ENCODE measurements around the gene IL36A. TPM values are rescaled to one million over a fixed set of nuclear protein-coding genes. Genes with fewer than 3 reads are reported as not detected.

IL36A gene
- total and polyA plus RNA-seq, 2 donors: not detected

DNA sequence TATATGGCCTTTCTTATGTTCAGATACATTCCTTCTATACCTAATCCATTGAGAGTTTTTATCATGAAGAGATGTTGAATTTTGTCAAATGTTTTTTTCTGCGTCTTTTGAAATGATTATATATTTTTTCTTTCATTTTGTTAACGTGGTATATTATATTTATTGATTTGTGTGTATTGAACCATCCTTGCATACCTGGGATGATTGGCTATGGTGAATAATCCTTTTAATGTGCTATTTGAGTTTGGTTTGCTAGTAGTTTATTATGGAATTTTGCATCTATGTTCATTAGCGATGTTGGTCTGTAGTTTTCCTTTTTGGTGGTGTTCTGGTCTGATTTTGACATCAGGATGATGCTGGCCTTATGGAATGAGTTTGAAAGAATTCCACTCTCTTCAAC, 15.6 kb upstream of the IL36A start:
- no peak for DNase-seq (ENCODE audit: extremely low spot score)
- no peak overlapping the region for H3K4me3 ChIP-seq (ENCODE audit: low read depth, low read length)
- 74% methylated on average over 3 of the region's 3 CpGs for WGBS
- H3K27ac ChIP-seq (ENCODE audit: low read depth): no peak overlapping the region
- no peaks in the 10 kb centered on the region for H3K36me3 ChIP-seq (ENCODE audit: insufficient read depth)
- H3K4me1 ChIP-seq (ENCODE audit: insufficient read depth): no peaks in the 10 kb centered on the region

DNA sequence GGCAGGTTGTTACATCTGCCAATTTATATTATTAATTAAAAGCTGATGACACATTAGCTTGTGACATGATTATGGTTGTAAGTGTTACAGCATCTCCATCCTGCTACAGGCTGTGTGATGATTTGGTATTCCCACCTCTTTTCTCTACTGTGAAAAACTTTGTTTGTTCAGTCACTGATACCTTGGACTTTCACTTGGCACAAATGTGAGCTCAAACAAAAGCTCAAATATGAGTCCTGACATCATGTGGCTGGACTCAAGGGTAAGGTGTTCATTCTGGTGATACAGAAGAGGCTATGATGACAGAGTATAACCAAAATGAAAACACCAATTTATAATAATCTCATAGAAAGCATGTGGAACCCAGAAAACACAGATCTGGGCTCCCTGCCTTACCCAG, 11.4 kb upstream of the IL36A start:
- Histone ChIP-seq H3K36me3 (ENCODE audit: insufficient read depth) (no peaks in the 10 kb centered on the region), H3K27ac (ENCODE audit: low read depth) (no peak overlapping the region), H3K4me1 (ENCODE audit: insufficient read depth) (no peaks in the 10 kb centered on the region), H3K4me3 (ENCODE audit: low read depth, low read length) (no peak overlapping the region)
- no peak for DNase-seq (ENCODE audit: extremely low spot score)

DNA sequence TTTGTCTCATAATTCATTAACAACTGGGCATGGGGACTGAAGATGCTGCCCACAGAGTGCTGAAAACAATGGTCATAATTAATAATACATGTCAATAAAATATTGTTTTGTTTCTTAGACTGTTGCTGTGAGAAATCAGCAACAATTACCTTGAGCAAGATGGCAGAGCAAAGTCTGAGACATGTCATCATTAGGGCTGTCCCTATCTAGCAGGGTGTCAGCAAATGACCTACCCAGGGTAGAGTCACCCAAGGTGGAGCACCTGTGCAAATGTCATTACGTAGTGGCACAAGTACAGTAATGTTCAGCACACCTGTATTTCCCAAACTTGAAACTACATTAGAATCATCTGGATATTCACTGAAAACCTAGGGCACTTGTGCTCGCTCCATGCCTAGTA, 10.6 kb upstream of the IL36A start:
- H3K27ac ChIP-seq (ENCODE audit: low read depth): no peak overlapping the region
- DNase-seq (ENCODE audit: extremely low spot score): no peak
- WGBS: 88% methylated on average over 2 of the region's 2 CpGs

DNA sequence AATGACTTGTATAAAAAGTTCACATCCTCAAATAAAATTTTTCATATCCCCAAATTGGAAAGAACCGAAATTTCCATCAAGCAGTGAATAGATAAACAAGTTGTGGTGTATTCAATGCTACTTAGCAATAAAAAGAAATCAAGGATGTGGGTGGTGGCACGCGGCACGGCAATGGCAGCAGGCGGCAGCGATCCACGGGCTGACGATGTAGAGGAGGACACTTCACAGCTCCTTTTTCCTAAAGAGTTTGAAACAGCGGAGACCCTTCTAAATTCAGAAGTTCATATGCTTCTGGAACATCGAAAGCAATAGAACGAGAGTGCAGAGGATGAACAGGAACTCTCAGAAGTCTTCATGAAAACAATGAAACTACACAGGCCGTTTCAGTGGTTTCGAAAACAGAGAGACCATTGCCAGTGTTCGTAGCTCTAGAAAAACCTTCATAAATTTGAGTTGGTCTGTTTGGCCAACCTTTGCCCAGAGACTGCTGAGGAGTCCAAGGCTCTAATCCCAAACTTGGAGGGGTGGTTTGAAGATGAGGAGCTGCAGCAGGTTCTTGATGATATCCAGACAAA, 9.8 kb upstream of the IL36A start:
- H3K4me1 ChIP-seq (ENCODE audit: insufficient read depth): no peaks in the 10 kb centered on the region
- no peak overlapping the region for H3K4me3 ChIP-seq (ENCODE audit: low read depth, low read length)
- 85% methylated on average over 14 of the region's 14 CpGs for WGBS
- H3K36me3 ChIP-seq (ENCODE audit: insufficient read depth): no peaks in the 10 kb centered on the region
- H3K27ac ChIP-seq (ENCODE audit: low read depth): no peak overlapping the region
- no peak for DNase-seq (ENCODE audit: extremely low spot score)

More for the DNA sequence above, 10.6 kb upstream of the IL36A start:
- no peak overlapping the region for H3K4me3 ChIP-seq (ENCODE audit: low read depth, low read length)
- H3K4me1 ChIP-seq (ENCODE audit: insufficient read depth): no peaks in the 10 kb centered on the region
- no peaks in the 10 kb centered on the region for H3K36me3 ChIP-seq (ENCODE audit: insufficient read depth)

DNA sequence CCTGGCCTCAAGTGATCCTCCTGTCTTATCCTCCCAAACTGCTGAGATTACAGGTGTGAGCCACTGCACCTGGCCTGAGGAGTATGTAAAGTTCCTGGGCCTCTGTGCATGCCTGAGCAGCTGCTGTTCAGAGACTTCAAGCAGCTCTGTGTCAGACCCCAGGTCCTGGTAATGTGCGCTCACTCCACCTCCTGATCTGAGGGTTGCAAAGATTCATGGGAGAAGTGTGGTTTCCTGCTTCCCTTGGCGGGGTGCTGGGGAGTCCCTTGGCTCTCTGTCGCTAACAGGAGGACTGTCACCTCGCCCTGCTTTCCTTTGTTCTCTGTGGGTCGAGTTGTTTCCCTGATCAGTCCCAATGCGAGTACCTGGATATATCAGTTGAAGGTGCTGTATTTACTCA, 8.6 kb upstream of the IL36A start:
- no peaks in the 10 kb centered on the region for H3K36me3 ChIP-seq (ENCODE audit: insufficient read depth)
- no peak overlapping the region for H3K4me3 ChIP-seq (ENCODE audit: low read depth, low read length)
- 68% methylated on average over 6 of the region's 6 CpGs for WGBS
- H3K4me1 ChIP-seq (ENCODE audit: insufficient read depth): no peaks in the 10 kb centered on the region
- H3K27ac ChIP-seq (ENCODE audit: low read depth): no peak overlapping the region
- DNase-seq (ENCODE audit: extremely low spot score): no peak

DNA sequence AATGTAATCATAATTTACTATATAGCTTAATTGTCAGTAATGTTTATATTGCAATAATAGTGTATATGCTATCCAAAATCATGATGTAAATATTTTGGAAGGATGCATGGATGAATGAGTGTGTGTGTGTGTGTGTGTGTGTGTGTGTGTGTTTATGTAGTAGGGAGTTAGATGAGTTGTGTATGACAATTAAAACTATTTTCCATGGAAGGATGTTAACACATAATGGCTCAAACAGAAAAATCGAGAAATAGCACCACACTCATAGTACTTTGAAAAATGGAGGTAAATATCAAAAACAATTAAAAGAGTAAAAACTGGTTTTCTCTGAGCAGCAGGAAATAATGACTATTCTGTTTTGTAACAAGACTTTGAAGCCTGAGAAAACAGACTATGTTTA, 8.1 kb upstream of the IL36A start:
- no peak overlapping the region for H3K27ac ChIP-seq (ENCODE audit: low read depth)
- H3K4me3 ChIP-seq (ENCODE audit: low read depth, low read length): no peak overlapping the region
- DNase-seq (ENCODE audit: extremely low spot score): no peak
- WGBS: 81% methylated on average over 1 of the region's 1 CpG
- no peaks in the 10 kb centered on the region for H3K36me3 ChIP-seq (ENCODE audit: insufficient read depth)
- no peaks in the 10 kb centered on the region for H3K4me1 ChIP-seq (ENCODE audit: insufficient read depth)

DNA sequence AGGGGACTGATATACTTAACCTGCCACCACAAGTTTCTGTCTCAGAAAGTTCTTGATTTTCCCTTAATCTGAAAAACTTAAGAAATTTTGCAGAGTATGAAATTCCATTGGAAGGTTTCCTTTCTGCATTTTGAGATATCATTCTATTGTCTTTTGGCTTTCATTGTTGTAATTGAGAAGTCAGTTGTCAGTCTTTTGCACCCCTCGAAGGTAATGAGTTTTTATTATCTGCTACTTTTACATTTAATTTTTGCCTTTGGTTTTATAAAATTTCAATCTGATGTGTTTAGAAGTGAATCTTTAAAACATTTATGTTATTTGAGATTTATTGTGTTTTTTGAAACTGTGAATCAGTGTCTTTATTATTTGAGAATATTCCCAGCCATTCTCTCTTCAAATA, 4.8 kb upstream of the IL36A start:
- Histone ChIP-seq H3K36me3 (ENCODE audit: insufficient read depth) (no peaks in the 10 kb centered on the region), H3K4me1 (ENCODE audit: insufficient read depth) (no peaks in the 10 kb centered on the region), H3K4me3 (ENCODE audit: low read depth, low read length) (no peak overlapping the region), H3K27ac (ENCODE audit: low read depth) (no peak overlapping the region)
- DNase-seq (ENCODE audit: extremely low spot score): no peak
- 75% methylated on average over 1 of the region's 1 CpG for WGBS

DNA sequence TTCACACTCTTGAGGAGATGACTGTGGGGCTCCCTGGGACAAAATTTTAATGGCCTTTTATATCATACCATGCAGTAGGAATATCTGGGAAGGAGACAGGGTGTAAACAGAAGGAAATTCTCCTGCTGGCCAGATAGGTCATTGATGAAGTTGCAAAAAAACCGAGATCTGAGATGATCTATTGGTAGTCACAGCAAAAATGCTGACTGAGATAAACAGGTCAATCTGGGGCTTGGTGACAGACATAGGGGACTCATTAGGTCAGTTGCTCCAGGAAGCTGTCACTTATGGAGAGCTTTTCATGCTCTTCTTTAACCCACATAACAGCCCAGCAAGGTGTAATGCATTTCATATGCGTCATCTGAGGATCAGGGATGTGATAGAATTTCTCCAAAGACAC, 2.6 kb upstream of the IL36A start:
- H3K4me3 ChIP-seq (ENCODE audit: low read depth, low read length): no peak overlapping the region
- WGBS: 73% methylated on average over 2 of the region's 2 CpGs
- H3K36me3 ChIP-seq (ENCODE audit: insufficient read depth): no peaks in the 10 kb centered on the region
- H3K4me1 ChIP-seq (ENCODE audit: insufficient read depth): no peaks in the 10 kb centered on the region
- DNase-seq (ENCODE audit: extremely low spot score): no peak
- no peak overlapping the region for H3K27ac ChIP-seq (ENCODE audit: low read depth)

DNA sequence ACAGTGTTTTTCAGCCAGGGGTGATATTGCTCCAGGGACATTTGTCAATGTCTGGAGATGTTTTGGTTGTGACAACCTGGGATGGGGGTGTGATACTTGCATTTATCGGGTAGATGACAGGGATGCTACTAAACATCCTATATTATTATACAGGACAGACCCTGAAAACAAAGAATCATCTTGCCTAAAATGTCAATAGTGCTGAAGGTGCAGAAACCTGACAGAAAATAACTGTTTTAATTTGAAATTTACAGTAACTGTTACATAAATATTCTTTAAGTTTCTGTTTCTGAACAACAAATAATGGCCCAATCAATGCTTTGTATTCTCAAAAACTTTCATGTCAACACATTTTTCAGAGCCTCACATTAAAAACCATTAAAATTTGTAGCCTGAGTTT, 2.0 kb downstream of the IL36A start:
- 85% methylated on average over 1 of the region's 1 CpG for WGBS
- H3K36me3 ChIP-seq (ENCODE audit: insufficient read depth): no peaks in the 10 kb centered on the region
- H3K27ac ChIP-seq (ENCODE audit: low read depth): no peak overlapping the region
- no peaks in the 10 kb centered on the region for H3K4me1 ChIP-seq (ENCODE audit: insufficient read depth)
- DNase-seq (ENCODE audit: extremely low spot score): no peak
- H3K4me3 ChIP-seq (ENCODE audit: low read depth, low read length): no peak overlapping the region

DNA sequence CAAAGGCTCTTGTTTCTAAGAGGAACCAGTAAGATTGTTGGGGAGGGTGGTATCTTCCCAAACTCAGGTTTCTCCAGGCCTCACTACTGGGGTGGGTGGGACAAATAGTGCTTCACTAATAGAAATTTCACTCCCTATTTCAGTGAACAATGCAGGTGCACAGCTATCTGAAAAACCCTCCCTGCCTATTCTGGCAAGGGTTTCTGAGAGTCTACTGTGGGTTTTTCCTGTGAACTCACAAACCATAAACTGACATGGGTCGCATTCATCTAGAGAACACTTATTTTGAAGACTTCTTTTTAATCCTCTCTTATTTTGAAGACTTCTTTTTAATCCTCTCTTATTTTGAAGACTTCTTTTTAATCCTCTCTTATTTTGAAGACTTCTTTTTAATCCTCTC, 4.4 kb downstream of the IL36A start:
- H3K4me3 ChIP-seq (ENCODE audit: low read depth, low read length): no peak overlapping the region
- no peaks in the 10 kb centered on the region for H3K4me1 ChIP-seq (ENCODE audit: insufficient read depth)
- H3K36me3 ChIP-seq (ENCODE audit: insufficient read depth): no peaks in the 10 kb centered on the region
- no peak overlapping the region for H3K27ac ChIP-seq (ENCODE audit: low read depth)
- no peak for DNase-seq (ENCODE audit: extremely low spot score)
- WGBS: 80% methylated on average over 1 of the region's 1 CpG

DNA sequence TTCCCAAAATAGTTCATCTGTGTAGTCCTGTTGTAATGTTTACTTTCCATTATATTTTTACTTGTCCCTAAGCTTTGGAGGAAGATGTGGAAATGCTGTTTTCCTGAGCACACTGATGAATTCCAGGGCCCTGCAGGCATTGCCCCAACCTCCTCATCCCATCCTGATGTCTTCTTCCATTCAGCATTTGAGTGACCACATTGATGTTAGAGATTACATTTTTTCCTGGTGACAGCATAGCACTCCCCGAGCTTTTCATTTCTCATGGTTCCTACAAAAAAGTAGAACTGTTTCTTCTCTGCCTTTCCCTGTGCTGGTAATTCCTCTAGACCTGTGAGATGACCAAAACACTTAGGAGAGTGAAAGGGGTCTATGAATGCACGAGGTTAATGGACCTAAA, 4.8 kb downstream of the IL36A start:
- 40% methylated on average over 2 of the region's 2 CpGs for WGBS
- no peak for DNase-seq (ENCODE audit: extremely low spot score)
- H3K36me3 ChIP-seq (ENCODE audit: insufficient read depth): no peaks in the 10 kb centered on the region
- no peak overlapping the region for H3K4me3 ChIP-seq (ENCODE audit: low read depth, low read length)
- no peak overlapping the region for H3K27ac ChIP-seq (ENCODE audit: low read depth)
- H3K4me1 ChIP-seq (ENCODE audit: insufficient read depth): no peaks in the 10 kb centered on the region

DNA sequence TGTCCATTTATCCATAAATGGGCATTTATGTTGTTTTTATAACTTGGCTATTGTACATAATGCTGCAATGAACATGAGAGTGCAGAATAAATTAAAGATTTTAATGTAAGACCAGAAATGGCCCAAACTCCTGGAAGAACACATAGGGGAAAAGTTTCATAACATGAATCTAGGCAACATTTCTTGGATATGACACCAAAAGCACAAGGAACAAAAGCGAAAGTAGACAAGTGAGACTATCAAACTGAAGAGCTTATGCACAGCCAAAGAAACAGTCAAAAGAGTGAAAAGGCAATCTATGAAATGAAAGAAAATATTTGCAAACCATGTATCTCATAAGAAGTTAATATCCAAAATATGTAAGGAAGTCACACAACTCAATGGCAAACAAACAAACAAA, 5.8 kb downstream of the IL36A start:
- Histone ChIP-seq H3K4me3 (ENCODE audit: low read depth, low read length) (no peak overlapping the region), H3K36me3 (ENCODE audit: insufficient read depth) (no peaks in the 10 kb centered on the region), H3K4me1 (ENCODE audit: insufficient read depth) (no peaks in the 10 kb centered on the region), H3K27ac (ENCODE audit: low read depth) (no peak overlapping the region)
- DNase-seq (ENCODE audit: extremely low spot score): no peak
- 94% methylated on average over 1 of the region's 1 CpG for WGBS

DNA sequence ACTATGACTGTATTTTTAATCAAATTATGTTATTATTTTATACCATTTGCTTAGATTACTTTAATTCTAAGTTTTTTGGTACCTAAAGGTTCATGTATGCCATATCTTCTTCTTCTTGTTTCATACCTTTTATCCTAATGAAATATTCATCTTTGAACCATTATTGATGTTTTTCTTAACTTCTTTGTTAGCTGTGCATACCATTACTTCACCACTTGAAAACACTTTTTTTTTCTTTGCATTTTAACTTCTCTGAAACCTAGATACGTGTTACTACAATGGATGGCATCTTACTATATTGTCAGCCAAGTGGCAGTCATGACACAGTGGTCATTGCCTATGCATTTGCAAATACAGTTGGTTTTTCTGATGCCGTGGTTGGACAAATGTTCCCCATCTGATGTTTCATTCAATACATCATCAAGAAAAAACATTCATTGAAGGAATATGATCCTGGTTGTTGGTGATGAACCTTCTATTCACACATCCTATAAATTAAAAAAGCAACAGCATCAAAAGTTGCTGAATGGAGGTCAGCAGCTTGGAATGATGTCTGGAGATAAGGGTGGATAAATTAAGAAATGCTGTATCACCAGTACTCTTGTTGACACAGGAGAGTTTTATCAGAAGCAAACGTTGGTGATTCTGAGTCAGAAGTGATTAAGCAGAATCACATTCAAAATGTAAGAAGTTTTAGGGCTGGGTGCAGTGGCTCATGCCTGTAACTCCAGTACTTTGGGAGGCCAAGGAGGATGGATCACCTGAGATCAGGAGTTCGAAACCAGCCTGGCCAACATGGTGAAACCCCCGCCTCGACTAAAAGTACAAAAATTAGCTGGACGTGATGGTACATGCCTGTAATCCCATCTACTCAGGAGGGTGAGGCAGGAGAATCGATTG, 7.4 kb downstream of the IL36A start:
- DNase-seq (ENCODE audit: extremely low spot score): no peak
- WGBS: 71% methylated on average over 8 of the region's 8 CpGs
- H3K4me1 ChIP-seq (ENCODE audit: insufficient read depth): no peaks in the 10 kb centered on the region
- H3K27ac ChIP-seq (ENCODE audit: low read depth): no peak overlapping the region
- H3K4me3 ChIP-seq (ENCODE audit: low read depth, low read length): no peak overlapping the region
- no peaks in the 10 kb centered on the region for H3K36me3 ChIP-seq (ENCODE audit: insufficient read depth)

DNA sequence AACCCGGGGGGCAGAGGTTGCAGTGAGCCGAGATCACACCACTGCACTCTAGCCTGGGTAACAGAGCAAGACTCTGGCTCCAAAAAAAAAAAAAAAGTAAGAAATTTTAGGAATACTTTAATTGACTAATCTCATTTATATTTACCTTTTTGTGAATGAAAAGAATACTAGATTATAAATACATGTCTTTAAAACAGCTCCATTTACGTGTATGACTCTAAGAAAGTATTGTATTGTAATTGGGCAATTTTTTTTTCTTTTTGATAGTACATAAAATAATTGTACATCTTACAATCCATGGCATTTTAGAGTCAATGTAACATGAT, 8.0 kb downstream of the IL36A start:
- 77% methylated on average over 3 of the region's 3 CpGs for WGBS
- no peak overlapping the region for H3K27ac ChIP-seq (ENCODE audit: low read depth)
- no peak for DNase-seq (ENCODE audit: extremely low spot score)
- H3K36me3 ChIP-seq (ENCODE audit: insufficient read depth): no peaks in the 10 kb centered on the region
- no peak overlapping the region for H3K4me3 ChIP-seq (ENCODE audit: low read depth, low read length)
- H3K4me1 ChIP-seq (ENCODE audit: insufficient read depth): no peaks in the 10 kb centered on the region
